ENCODE data around the gene PARD3B.

The PARD3B gene

DNA sequence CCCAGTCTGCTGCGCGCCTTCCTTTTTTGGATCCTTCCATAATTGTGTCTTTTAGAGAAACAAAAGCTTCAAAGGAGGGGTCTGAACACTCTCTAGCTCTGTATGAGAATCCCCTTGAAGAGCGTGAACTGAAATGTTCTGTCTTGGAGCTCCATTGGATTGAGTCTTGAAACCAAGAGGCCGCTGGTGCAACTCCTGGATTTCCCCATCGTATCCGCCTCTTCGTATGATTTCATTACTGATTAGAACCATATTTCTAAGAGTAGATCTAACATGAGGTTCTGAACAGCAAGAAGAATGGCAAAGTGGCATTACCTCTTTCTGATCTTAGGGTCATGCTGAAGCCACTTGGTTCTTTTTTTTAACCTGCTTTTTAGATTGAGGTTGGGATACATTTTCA, 1105.7 kb downstream of the PARD3B start:
- H3K4me1 ChIP-seq (ENCODE audit: insufficient read depth, insufficient read length) = no peaks in the 10 kb centered on the region
- H3K9me3 ChIP-seq (ENCODE audit: insufficient read depth, low read length) = peaks cover 16% of the 10 kb centered on the region; the same call in 1 of the 2 replicates
- TF ChIP-seq ZNF274 (IDR thresholded peaks at IDR 0.05; ENCODE audit: low read depth, low read length) (no peak), YY1 (IDR thresholded peaks at IDR 0.05; ENCODE audit: insufficient read depth, insufficient read length) (no peak), SUZ12 (IDR thresholded peaks at IDR 0.05; ENCODE audit: extremely low read depth, insufficient read depth, insufficient read length) (no peak)
- no peak overlapping the region for H3K4me3 ChIP-seq (ENCODE audit: insufficient read length, low read depth)
- no peaks in the 10 kb centered on the region for H3K27me3 ChIP-seq (ENCODE audit: insufficient read depth, insufficient read length)
- H3K36me3 ChIP-seq (ENCODE audit: insufficient read depth, insufficient read length, low read length) = no peaks in the 10 kb centered on the region
- DNase-seq (ENCODE audit: low read depth, low spot score) = no peak
- no peak overlapping the region for H3K9ac ChIP-seq (ENCODE audit: insufficient read length, low read depth)

DNA sequence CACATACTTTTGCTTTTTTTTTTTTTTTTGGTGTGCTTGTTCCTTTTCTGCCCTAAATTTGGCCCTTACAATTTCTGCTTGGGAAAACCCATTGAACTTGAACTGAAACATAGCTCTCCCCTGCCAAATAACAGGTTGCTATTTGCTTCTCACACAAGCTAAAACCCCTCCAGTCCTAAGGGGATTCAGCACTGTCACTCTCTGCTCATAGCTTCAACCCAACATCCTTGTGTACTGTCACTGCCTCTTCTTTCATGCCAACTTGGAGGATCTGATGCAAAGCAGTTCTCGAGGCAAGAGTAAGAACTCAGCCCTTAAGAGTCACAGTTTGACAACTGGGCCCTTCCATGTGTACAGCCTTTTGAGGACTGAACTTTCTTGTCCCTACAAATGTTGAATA, 1106.4 kb downstream of the PARD3B start:
- no peaks in the 10 kb centered on the region for H3K27me3 ChIP-seq (ENCODE audit: insufficient read depth, insufficient read length)
- H3K4me3 ChIP-seq (ENCODE audit: insufficient read length, low read depth) = no peak overlapping the region
- H3K9ac ChIP-seq (ENCODE audit: insufficient read length, low read depth) = no peak overlapping the region
- TF ChIP-seq ZNF274 (IDR thresholded peaks at IDR 0.05; ENCODE audit: low read depth, low read length) (no peak), SUZ12 (IDR thresholded peaks at IDR 0.05; ENCODE audit: extremely low read depth, insufficient read depth, insufficient read length) (no peak), YY1 (IDR thresholded peaks at IDR 0.05; ENCODE audit: insufficient read depth, insufficient read length) (no peak)
- no peak for DNase-seq (ENCODE audit: low read depth, low spot score)
- peaks cover 16% of the 10 kb centered on the region; the same call in 1 of the 2 replicates for H3K9me3 ChIP-seq (ENCODE audit: insufficient read depth, low read length)
- no peaks in the 10 kb centered on the region for H3K4me1 ChIP-seq (ENCODE audit: insufficient read depth, insufficient read length)
- no peaks in the 10 kb centered on the region for H3K36me3 ChIP-seq (ENCODE audit: insufficient read depth, insufficient read length, low read length)

DNA sequence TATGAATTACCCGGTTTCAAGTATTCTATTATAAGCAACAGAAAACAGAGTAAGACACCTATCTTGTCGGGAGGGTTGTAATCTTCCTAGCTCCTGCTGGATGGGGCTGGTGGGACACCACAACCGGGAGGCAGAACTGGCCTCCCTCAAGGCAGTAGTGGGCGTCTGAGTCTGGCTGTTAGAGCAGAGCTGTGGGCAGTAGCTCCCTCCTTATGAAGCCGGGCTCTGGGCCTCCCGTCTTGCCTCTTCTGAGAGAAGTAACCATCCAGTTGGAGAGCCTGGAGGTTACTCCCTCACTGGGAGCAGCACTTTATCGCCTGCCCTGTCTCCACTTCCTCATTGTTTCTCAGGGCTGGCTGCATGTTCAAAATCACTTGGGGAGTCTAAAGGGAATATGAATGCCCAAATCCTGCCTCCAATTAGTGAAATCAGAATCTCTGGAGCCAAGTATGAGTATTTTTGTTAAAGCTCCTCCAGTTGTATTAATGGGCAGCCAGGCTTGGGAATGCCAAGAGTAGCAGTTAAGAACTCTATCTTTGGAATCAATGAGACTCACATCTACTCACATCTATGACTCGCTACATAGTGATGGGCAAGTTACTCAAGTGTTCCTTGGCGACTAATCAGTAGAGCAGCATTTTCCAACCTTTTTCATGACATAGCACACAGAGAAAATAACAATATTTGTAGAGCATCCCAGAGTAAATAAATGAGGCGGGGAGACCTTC, 1109.8 kb downstream of the PARD3B start:
- no peak for DNase-seq (ENCODE audit: low read depth, low spot score)
- no peaks in the 10 kb centered on the region for H3K4me1 ChIP-seq (ENCODE audit: insufficient read depth, insufficient read length)
- H3K36me3 ChIP-seq (ENCODE audit: insufficient read depth, insufficient read length, low read length) = no peaks in the 10 kb centered on the region
- no peak for TF ChIP-seq ZNF274 (IDR thresholded peaks at IDR 0.05; ENCODE audit: low read depth, low read length)
- no peak for TF ChIP-seq YY1 (IDR thresholded peaks at IDR 0.05; ENCODE audit: insufficient read depth, insufficient read length)
- TF ChIP-seq SUZ12 (IDR thresholded peaks at IDR 0.05; ENCODE audit: extremely low read depth, insufficient read depth, insufficient read length) = no peak
- H3K9ac ChIP-seq (ENCODE audit: insufficient read length, low read depth) = no peak overlapping the region
- H3K4me3 ChIP-seq (ENCODE audit: insufficient read length, low read depth) = no peak overlapping the region
- H3K9me3 ChIP-seq (ENCODE audit: insufficient read depth, low read length) = peaks cover 4% of the 10 kb centered on the region; the same call in 1 of the 2 replicates
- H3K27me3 ChIP-seq (ENCODE audit: insufficient read depth, insufficient read length) = no peaks in the 10 kb centered on the region

DNA sequence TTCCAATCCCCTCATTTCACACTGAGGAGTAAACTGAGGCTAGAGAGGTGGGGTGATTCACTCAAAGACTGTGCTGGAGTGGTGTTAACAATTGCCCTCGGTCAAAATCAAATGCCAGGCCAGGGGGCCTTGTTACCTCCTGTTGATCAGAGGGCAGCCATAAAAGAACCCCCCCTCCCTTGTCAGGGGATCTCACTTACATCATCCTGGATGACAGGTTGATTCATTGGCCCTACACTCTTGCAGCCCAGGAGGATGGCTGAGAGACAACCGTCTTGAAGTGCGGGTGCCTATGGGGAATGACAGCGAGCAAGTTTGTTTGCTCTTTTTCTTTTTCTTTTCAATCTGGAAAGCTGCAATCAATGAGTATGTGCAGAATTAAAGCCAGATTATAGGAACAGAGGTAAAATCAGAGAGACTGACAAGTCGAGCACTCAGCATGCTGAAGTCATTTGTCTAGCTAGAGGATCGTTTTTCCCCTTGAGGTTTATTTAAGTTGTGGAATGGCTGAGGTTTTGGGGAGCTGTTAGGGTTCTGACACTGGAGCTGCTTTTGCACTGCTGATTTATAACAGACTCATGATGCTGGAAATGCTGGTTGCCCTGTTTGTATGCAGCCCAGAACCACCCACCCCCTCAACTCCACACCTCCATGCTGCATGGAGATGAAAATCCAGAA, 1110.6 kb downstream of the PARD3B start:
- no peak for DNase-seq (ENCODE audit: low read depth, low spot score)
- H3K36me3 ChIP-seq (ENCODE audit: insufficient read depth, insufficient read length, low read length) = no peaks in the 10 kb centered on the region
- no peak overlapping the region for H3K9ac ChIP-seq (ENCODE audit: insufficient read length, low read depth)
- TF ChIP-seq ZNF274 (IDR thresholded peaks at IDR 0.05; ENCODE audit: low read depth, low read length) = no peak
- TF ChIP-seq YY1 (IDR thresholded peaks at IDR 0.05; ENCODE audit: insufficient read depth, insufficient read length) = no peak
- TF ChIP-seq SUZ12 (IDR thresholded peaks at IDR 0.05; ENCODE audit: extremely low read depth, insufficient read depth, insufficient read length) = no peak
- H3K4me3 ChIP-seq (ENCODE audit: insufficient read length, low read depth) = no peak overlapping the region
- H3K27me3 ChIP-seq (ENCODE audit: insufficient read depth, insufficient read length) = no peaks in the 10 kb centered on the region
- peaks cover 4% of the 10 kb centered on the region; the same call in 1 of the 2 replicates for H3K9me3 ChIP-seq (ENCODE audit: insufficient read depth, low read length)
- H3K4me1 ChIP-seq (ENCODE audit: insufficient read depth, insufficient read length) = no peaks in the 10 kb centered on the region

- H3K9me3 ChIP-seq (ENCODE audit: insufficient read depth, low read length) = peaks cover 4% of the 10 kb centered on the region; the same call in 1 of the 2 replicates
Measured at GRCh38 chr2:205656461-205656860, 1111.2 kb downstream of the PARD3B start.

GRCh38 chr2:205656941-205657340, 1111.7 kb downstream of the PARD3B start:
- Histone ChIP-seq H3K4me3 (ENCODE audit: insufficient read length, low read depth) (no peak overlapping the region), H3K36me3 (ENCODE audit: insufficient read depth, insufficient read length, low read length) (no peaks in the 10 kb centered on the region), H3K9ac (ENCODE audit: insufficient read length, low read depth) (no peak overlapping the region), H3K4me1 (ENCODE audit: insufficient read depth, insufficient read length) (no peaks in the 10 kb centered on the region), H3K27me3 (ENCODE audit: insufficient read depth, insufficient read length) (no peaks in the 10 kb centered on the region), H3K9me3 (ENCODE audit: insufficient read depth, low read length) (peaks cover 2% of the 10 kb centered on the region; the same call in 1 of the 2 replicates)
- no peak for TF ChIP-seq SUZ12 (IDR thresholded peaks at IDR 0.05; ENCODE audit: extremely low read depth, insufficient read depth, insufficient read length)
- TF ChIP-seq YY1 (IDR thresholded peaks at IDR 0.05; ENCODE audit: insufficient read depth, insufficient read length) = no peak
- no peak for TF ChIP-seq ZNF274 (IDR thresholded peaks at IDR 0.05; ENCODE audit: low read depth, low read length)
- no peak for DNase-seq (ENCODE audit: low read depth, low spot score)

More at GRCh38 chr2:205656461-205656860, 1111.2 kb downstream of the PARD3B start:
- Histone ChIP-seq H3K4me3 (ENCODE audit: insufficient read length, low read depth) (no peak overlapping the region), H3K36me3 (ENCODE audit: insufficient read depth, insufficient read length, low read length) (no peaks in the 10 kb centered on the region), H3K4me1 (ENCODE audit: insufficient read depth, insufficient read length) (no peaks in the 10 kb centered on the region), H3K27me3 (ENCODE audit: insufficient read depth, insufficient read length) (no peaks in the 10 kb centered on the region), H3K9ac (ENCODE audit: insufficient read length, low read depth) (no peak overlapping the region)
- TF ChIP-seq SUZ12 (IDR thresholded peaks at IDR 0.05; ENCODE audit: extremely low read depth, insufficient read depth, insufficient read length) (no peak), YY1 (IDR thresholded peaks at IDR 0.05; ENCODE audit: insufficient read depth, insufficient read length) (no peak), ZNF274 (IDR thresholded peaks at IDR 0.05; ENCODE audit: low read depth, low read length) (no peak)
- no peak for DNase-seq (ENCODE audit: low read depth, low spot score)

DNA sequence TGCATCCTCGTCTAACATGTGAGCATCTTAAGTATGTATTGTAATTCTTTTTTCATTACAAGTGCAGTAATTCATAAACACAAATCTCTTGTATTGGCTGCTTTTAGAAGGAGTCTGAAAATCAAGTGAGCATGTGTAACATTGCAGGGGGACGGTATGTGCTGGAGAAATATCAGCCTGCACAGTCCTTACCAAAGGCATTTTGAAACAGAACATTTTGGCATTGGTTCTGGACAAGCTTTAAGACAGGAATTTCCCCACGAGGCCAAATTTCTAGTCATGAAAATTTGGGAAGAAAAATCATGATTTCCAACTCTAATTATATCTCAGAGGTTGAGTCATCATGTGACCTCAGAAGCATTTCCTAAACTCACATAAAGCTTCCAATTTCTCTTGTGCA, 1112.3 kb downstream of the PARD3B start:
- Histone ChIP-seq H3K4me3 (ENCODE audit: insufficient read length, low read depth) (no peak overlapping the region), H3K36me3 (ENCODE audit: insufficient read depth, insufficient read length, low read length) (no peaks in the 10 kb centered on the region)
- no peak for TF ChIP-seq YY1 (IDR thresholded peaks at IDR 0.05; ENCODE audit: insufficient read depth, insufficient read length)
- no peak for TF ChIP-seq ZNF274 (IDR thresholded peaks at IDR 0.05; ENCODE audit: low read depth, low read length)
- no peak for TF ChIP-seq SUZ12 (IDR thresholded peaks at IDR 0.05; ENCODE audit: extremely low read depth, insufficient read depth, insufficient read length)

More for the DNA sequence above, 1112.3 kb downstream of the PARD3B start:
- Histone ChIP-seq H3K4me1 (ENCODE audit: insufficient read depth, insufficient read length) (no peaks in the 10 kb centered on the region), H3K27me3 (ENCODE audit: insufficient read depth, insufficient read length) (no peaks in the 10 kb centered on the region), H3K9me3 (ENCODE audit: insufficient read depth, low read length) (no peaks in the 10 kb centered on the region), H3K9ac (ENCODE audit: insufficient read length, low read depth) (no peak overlapping the region)
- DNase-seq (ENCODE audit: low read depth, low spot score) = no peak

All from NT2/D1 (cell line).